Measurements from ENCODE around the gene CNTD1.

DNA sequence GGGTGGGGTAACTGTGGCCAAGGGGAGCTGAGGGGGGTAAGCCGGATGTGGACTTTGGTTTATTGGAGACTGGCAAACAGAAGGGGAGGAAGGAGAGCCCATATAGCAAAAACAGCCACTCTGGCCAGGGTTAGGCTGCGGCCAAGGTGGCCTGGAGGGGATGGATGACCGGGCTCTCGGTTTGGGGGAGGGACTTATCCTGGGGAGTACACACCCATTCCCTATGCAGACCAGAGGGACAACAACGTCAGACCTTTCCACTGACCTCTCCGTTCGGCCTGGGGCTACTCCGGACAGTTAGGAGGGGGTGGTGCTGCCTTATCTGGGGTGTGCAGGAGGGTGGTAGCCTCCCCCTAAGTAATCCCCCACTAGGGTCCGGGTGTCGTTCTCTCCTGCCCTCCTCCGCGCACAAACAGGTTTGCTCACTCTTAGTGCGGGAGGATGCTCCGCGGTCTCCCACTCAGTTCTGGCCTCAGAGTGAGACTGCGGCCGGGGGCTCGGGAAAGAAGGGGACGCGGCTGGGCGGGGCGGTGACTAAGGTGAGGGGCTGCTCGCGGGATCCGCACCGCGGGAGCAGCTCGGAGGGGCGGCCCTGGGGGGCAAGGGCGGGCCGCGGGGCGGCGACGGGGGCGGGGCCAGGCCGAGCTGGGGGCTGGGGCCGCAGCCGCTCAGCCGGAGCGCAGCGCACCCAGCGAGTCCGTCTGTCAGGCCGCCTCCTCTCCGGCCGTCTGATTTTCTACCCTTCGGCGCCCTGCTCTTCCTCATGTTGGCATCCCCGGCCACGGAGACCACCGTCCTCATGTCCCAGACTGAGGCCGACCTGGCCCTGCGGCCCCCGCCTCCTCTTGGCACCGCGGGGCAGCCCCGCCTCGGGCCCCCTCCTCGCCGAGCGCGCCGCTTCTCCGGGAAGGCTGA, 18.5 kb upstream of the CNTD1 start, which contains the start of gene WNK4:
- TF ChIP-seq, protein P1, sequence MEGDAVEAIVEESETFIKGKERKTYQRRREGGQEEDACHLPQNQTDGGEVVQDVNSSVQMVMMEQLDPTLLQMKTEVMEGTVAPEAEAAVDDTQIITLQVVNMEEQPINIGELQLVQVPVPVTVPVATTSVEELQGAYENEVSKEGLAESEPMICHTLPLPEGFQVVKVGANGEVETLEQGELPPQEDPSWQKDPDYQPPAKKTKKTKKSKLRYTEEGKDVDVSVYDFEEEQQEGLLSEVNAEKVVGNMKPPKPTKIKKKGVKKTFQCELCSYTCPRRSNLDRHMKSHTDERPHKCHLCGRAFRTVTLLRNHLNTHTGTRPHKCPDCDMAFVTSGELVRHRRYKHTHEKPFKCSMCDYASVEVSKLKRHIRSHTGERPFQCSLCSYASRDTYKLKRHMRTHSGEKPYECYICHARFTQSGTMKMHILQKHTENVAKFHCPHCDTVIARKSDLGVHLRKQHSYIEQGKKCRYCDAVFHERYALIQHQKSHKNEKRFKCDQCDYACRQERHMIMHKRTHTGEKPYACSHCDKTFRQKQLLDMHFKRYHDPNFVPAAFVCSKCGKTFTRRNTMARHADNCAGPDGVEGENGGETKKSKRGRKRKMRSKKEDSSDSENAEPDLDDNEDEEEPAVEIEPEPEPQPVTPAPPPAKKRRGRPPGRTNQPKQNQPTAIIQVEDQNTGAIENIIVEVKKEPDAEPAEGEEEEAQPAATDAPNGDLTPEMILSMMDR (conservative IDR thresholded peaks at IDR 0.05; ENCODE audit: low read length) = no peak
- TF ChIP-seq EZH2phosphoT487 (IDR thresholded peaks at IDR 0.05; ENCODE audit: borderline replicate concordance) = no peak

All from Loucy (cell line).